ENCODE results near the gene KCNK4.
"Not testable (repeated sequence)": the region's sequence is repeated elsewhere in the genome, so short reads cannot be mapped to it uniquely, and the experiment has no call there.

KCNK4 gene

GRCh38 chr11:64291262-64291751, at the start of gene KCNK4:
Gene KCNK4, plus strand, starts transcription at chr11:64291302. Its CDS starts 1,717 bp downstream, at chr11:64293019.
- no peak for DNase-seq

- peak; percentile 63 for DNase-seq
Observed at GRCh38 chr11:64241491-64242374, 49.4 kb upstream of the KCNK4 start.

- no peak for DNase-seq
Observed at GRCh38 chr11:64243236-64243854, 47.8 kb upstream of the KCNK4 start.

- no peak for DNase-seq
Observed at GRCh38 chr11:64244107-64244506, 47.0 kb upstream of the KCNK4 start.

- no peak for DNase-seq
Observed at GRCh38 chr11:64244966-64245365, 46.1 kb upstream of the KCNK4 start.

- DNase-seq, result no peak
Observed at GRCh38 chr11:64245401-64245796, 45.7 kb upstream of the KCNK4 start.

- peak; percentile 42 for DNase-seq
Observed at GRCh38 chr11:64245797-64246620, 45.1 kb upstream of the KCNK4 start.

- not testable (repeated sequence) for DNase-seq
Observed at GRCh38 chr11:64246621-64246870, 44.6 kb upstream of the KCNK4 start.

- peak; percentile 91 for DNase-seq
Observed at GRCh38 chr11:64246871-64247728, 44.0 kb upstream of the KCNK4 start, which contains the start of gene PPP1R14B. Gene PPP1R14B, minus strand, starts transcription at chr11:64246943. Its CDS starts 270 bp downstream, at chr11:64246673.

- peak; percentile 47 for DNase-seq
Observed at GRCh38 chr11:64247729-64248531, 43.2 kb upstream of the KCNK4 start.

- DNase-seq, result peak; percentile 29
Observed at GRCh38 chr11:64248578-64248977, 42.5 kb upstream of the KCNK4 start.

GRCh38 chr11:64249038-64249437, 42.1 kb upstream of the KCNK4 start:
- no peak for DNase-seq

GRCh38 chr11:64249563-64250414, 41.3 kb upstream of the KCNK4 start:
- DNase-seq, result peak; percentile 48

GRCh38 chr11:64250415-64251015, 40.6 kb upstream of the KCNK4 start:
- DNase-seq, result no peak

- peak; percentile 75 for DNase-seq
Observed at GRCh38 chr11:64251016-64251752, 39.9 kb upstream of the KCNK4 start, which contains the start of gene PLCB3. Gene PLCB3, plus strand, starts transcription at chr11:64251530. Its CDS starts 120 bp downstream, at chr11:64251650.

GRCh38 chr11:64251753-64252002, 39.4 kb upstream of the KCNK4 start:
- no peak for DNase-seq

- DNase-seq, result peak; percentile 28
Observed at GRCh38 chr11:64252003-64252872, 38.9 kb upstream of the KCNK4 start.

- DNase-seq, result no peak
Observed at GRCh38 chr11:64253043-64253442, 38.1 kb upstream of the KCNK4 start.

All from NCI-H82 (cell line).